Measurements from ENCODE around the gene BZW1. TPM values are rescaled to one million over a fixed set of nuclear protein-coding genes. Genes with fewer than 3 reads are reported as not detected.

BZW1 gene
- total RNA-seq, 3 donors from 2014 or later (not counting 1 experiment from before 2014, with no cell fraction given) = 393 to 417 (median 411) TPM

GRCh38 chr2:200770847-200771246 lies 40.9 kb upstream of the BZW1 start:
- intact Hi-C loops (cut with micrococcal nuclease) = no loop called here
- TF ChIP-seq, protein P1, sequence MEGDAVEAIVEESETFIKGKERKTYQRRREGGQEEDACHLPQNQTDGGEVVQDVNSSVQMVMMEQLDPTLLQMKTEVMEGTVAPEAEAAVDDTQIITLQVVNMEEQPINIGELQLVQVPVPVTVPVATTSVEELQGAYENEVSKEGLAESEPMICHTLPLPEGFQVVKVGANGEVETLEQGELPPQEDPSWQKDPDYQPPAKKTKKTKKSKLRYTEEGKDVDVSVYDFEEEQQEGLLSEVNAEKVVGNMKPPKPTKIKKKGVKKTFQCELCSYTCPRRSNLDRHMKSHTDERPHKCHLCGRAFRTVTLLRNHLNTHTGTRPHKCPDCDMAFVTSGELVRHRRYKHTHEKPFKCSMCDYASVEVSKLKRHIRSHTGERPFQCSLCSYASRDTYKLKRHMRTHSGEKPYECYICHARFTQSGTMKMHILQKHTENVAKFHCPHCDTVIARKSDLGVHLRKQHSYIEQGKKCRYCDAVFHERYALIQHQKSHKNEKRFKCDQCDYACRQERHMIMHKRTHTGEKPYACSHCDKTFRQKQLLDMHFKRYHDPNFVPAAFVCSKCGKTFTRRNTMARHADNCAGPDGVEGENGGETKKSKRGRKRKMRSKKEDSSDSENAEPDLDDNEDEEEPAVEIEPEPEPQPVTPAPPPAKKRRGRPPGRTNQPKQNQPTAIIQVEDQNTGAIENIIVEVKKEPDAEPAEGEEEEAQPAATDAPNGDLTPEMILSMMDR (IDR thresholded peaks at IDR 0.05) = no peak
- Histone ChIP-seq H3K4me1 (ENCODE audit: control insufficient read depth, insufficient read depth, low read length) (no peaks in the 10 kb centered on the region), H3K9me3 (ENCODE audit: control insufficient read depth, insufficient read depth, low read length) (no peaks in the 10 kb centered on the region), H3K4me3 (ENCODE audit: low read length) (no peak overlapping the region), H3K27ac (ENCODE audit: low read length) (no peak overlapping the region), H3K36me3 (ENCODE audit: control insufficient read depth, insufficient read depth, low read length) (no peaks in the 10 kb centered on the region), H3K27me3 (ENCODE audit: control insufficient read depth, insufficient read depth, low read length) (no peaks in the 10 kb centered on the region)
- Mint-ChIP-seq H3K36me3 (no peaks in the 10 kb centered on the region), H3K27ac (no peak overlapping the region), H3K27me3 (ENCODE audit: low read depth in 2 of 2) (peaks cover 13 to 15% of the 10 kb centered on the region in 2 donors), H3K4me1 (no peaks in the 10 kb centered on the region), H3K9me3 (peaks cover 0 to 2% of the 10 kb centered on the region in 2 donors), H3K4me3 (no peak overlapping the region)
- DNase-seq (no peak), ATAC-seq (no peak)
- 92% methylated on average over 6 of the region's 6 CpGs for WGBS (ENCODE audit: insufficient coverage)

DNA sequence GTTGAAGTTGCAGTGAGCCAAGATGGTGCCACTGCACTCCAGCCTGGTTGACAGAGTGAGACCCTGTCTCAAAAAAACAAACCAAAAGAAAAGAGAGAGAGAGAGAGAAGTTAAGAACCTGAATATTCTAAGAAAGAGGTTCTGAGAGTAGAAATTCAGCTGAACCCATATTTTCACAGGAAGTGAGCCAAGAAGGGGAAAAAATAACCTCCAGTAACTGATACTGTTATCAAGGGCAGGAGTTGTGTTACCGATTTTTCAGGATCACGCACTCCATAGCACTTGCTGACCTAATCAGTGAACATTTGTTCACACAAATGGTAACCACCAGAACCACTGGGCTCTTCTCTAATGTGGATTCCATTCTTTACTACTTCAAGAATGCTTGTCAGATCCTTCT lies 39.1 kb upstream of the BZW1 start:
- Histone ChIP-seq H3K27me3 (ENCODE audit: control insufficient read depth, insufficient read depth, low read length) (no peaks in the 10 kb centered on the region), H3K36me3 (ENCODE audit: control insufficient read depth, insufficient read depth, low read length) (no peaks in the 10 kb centered on the region), H3K27ac (ENCODE audit: low read length) (no peak overlapping the region), H3K9me3 (ENCODE audit: control insufficient read depth, insufficient read depth, low read length) (no peaks in the 10 kb centered on the region), H3K4me1 (ENCODE audit: control insufficient read depth, insufficient read depth, low read length) (no peaks in the 10 kb centered on the region), H3K4me3 (ENCODE audit: low read length) (no peak overlapping the region)
- 100% methylated on average over 2 of the region's 2 CpGs for WGBS (ENCODE audit: insufficient coverage)
- peaks cover 0 to 2% of the 10 kb centered on the region in 2 donors for H3K9me3 Mint-ChIP-seq
- no peak overlapping the region for H3K27ac Mint-ChIP-seq
- DNase-seq = no peak
- H3K27me3 Mint-ChIP-seq (ENCODE audit: low read depth in 2 of 2) = peaks cover 10 to 15% of the 10 kb centered on the region in 2 donors
- H3K4me1 Mint-ChIP-seq = no peaks in the 10 kb centered on the region
- intact Hi-C loops (cut with micrococcal nuclease) = no loop called here
- no peaks in the 10 kb centered on the region for H3K36me3 Mint-ChIP-seq
- no peak overlapping the region for H3K4me3 Mint-ChIP-seq
- ATAC-seq = no peak
- TF ChIP-seq, protein P1 (IDR thresholded peaks at IDR 0.05) = no peak

- H3K27me3 ChIP-seq (ENCODE audit: control insufficient read depth, insufficient read depth, low read length) = no peaks in the 10 kb centered on the region
- DNase-seq (no peak), ATAC-seq (no peak)
- H3K36me3 ChIP-seq (ENCODE audit: control insufficient read depth, insufficient read depth, low read length) = no peaks in the 10 kb centered on the region
- H3K9me3 Mint-ChIP-seq = peaks cover 0 to 2% of the 10 kb centered on the region in 2 donors
- no peaks in the 10 kb centered on the region for H3K4me1 Mint-ChIP-seq
- no peak overlapping the region for H3K4me3 ChIP-seq (ENCODE audit: low read length)
- H3K27ac Mint-ChIP-seq = no peak overlapping the region
- intact Hi-C loops (cut with micrococcal nuclease) = no loop called here
- no peaks in the 10 kb centered on the region for H3K9me3 ChIP-seq (ENCODE audit: control insufficient read depth, insufficient read depth, low read length)
- TF ChIP-seq, protein P1 (IDR thresholded peaks at IDR 0.05) = no peak
- no peak overlapping the region for H3K4me3 Mint-ChIP-seq
- WGBS (ENCODE audit: insufficient coverage) = no CpG with 5 or more reads among the region's 1 CpG
- peaks cover 10 to 15% of the 10 kb centered on the region in 2 donors for H3K27me3 Mint-ChIP-seq (ENCODE audit: low read depth in 2 of 2)
- no peaks in the 10 kb centered on the region for H3K4me1 ChIP-seq (ENCODE audit: control insufficient read depth, insufficient read depth, low read length)
- no peak overlapping the region for H3K27ac ChIP-seq (ENCODE audit: low read length)
- no peaks in the 10 kb centered on the region for H3K36me3 Mint-ChIP-seq
These were observed 38.6 kb upstream of the BZW1 start for GRCh38 chr2:200773083-200773482.

GRCh38 chr2:200774920-200775319 lies 36.8 kb upstream of the BZW1 start:
- H3K27me3 Mint-ChIP-seq (ENCODE audit: low read depth in 2 of 2) = peaks cover 8 to 19% of the 10 kb centered on the region in 2 donors
- H3K27ac ChIP-seq (ENCODE audit: low read length) = no peak overlapping the region
- H3K4me1 Mint-ChIP-seq = no peaks in the 10 kb centered on the region
- no peaks in the 10 kb centered on the region for H3K9me3 ChIP-seq (ENCODE audit: control insufficient read depth, insufficient read depth, low read length)
- no peaks in the 10 kb centered on the region for H3K4me1 ChIP-seq (ENCODE audit: control insufficient read depth, insufficient read depth, low read length)
- no peaks in the 10 kb centered on the region for H3K27me3 ChIP-seq (ENCODE audit: control insufficient read depth, insufficient read depth, low read length)
- H3K4me3 Mint-ChIP-seq = no peak overlapping the region
- no peak overlapping the region for H3K27ac Mint-ChIP-seq
- H3K36me3 Mint-ChIP-seq = no peaks in the 10 kb centered on the region
- no peaks in the 10 kb centered on the region for H3K36me3 ChIP-seq (ENCODE audit: control insufficient read depth, insufficient read depth, low read length)
- WGBS (ENCODE audit: insufficient coverage) = 100% methylated on average over 1 of the region's 1 CpG
- ATAC-seq = no peak
- peaks cover 0 to 2% of the 10 kb centered on the region in 2 donors for H3K9me3 Mint-ChIP-seq
- no peak overlapping the region for H3K4me3 ChIP-seq (ENCODE audit: low read length)
- TF ChIP-seq, protein P1 (IDR thresholded peaks at IDR 0.05) = no peak
- no peak for DNase-seq
- intact Hi-C loops (cut with micrococcal nuclease) = no loop called here

Data from natural killer cell (primary cell).